Measurements from ENCODE around the gene NKAIN4.
"Not testable (repeated sequence)": the region's sequence is repeated elsewhere in the genome, so short reads cannot be mapped to it uniquely, and the experiment has no call there.

The NKAIN4 gene

GRCh38 chr20:63238031-63238430 lies 16.2 kb downstream of the NKAIN4 start:
- DNase-seq (ENCODE audit: low read depth, low spot score) = no peak

GRCh38 chr20:63236116-63236837 lies 18.0 kb downstream of the NKAIN4 start:
- no peak for DNase-seq (ENCODE audit: low read depth, low spot score)

- DNase-seq (ENCODE audit: low read depth, low spot score) = no peak
Observed at GRCh38 chr20:63235399-63235983, 18.8 kb downstream of the NKAIN4 start, which contains the start of gene BIRC7. BIRC7 (plus strand) TSS chr20:63235905; CDS start chr20:63236097, 192 bp downstream.

GRCh38 chr20:63234693-63235398 lies 19.4 kb downstream of the NKAIN4 start:
- no peak for DNase-seq (ENCODE audit: low read depth, low spot score)

- no peak for DNase-seq (ENCODE audit: low read depth, low spot score)
Observed at GRCh38 chr20:63233924-63234323, 20.3 kb downstream of the NKAIN4 start.

- DNase-seq (ENCODE audit: low read depth, low spot score) = no peak
Observed at GRCh38 chr20:63233061-63233344, 21.3 kb downstream of the NKAIN4 start.

- peak; percentile 74 for DNase-seq (ENCODE audit: low read depth, low spot score)
Observed at GRCh38 chr20:63232235-63233060, 21.8 kb downstream of the NKAIN4 start.

- no peak for DNase-seq (ENCODE audit: low read depth, low spot score)
Observed at GRCh38 chr20:63230800-63231268, 23.4 kb downstream of the NKAIN4 start.

- DNase-seq (ENCODE audit: low read depth, low spot score) = no peak
Observed at GRCh38 chr20:63228806-63229205, 25.5 kb downstream of the NKAIN4 start.

- DNase-seq (ENCODE audit: low read depth, low spot score) = no peak
Observed at GRCh38 chr20:63227260-63227659, 27.0 kb downstream of the NKAIN4 start.

- DNase-seq (ENCODE audit: low read depth, low spot score) = no peak
Observed at GRCh38 chr20:63226042-63226943, 28.0 kb downstream of the NKAIN4 start.

- DNase-seq (ENCODE audit: low read depth, low spot score) = no peak
Observed at GRCh38 chr20:63225082-63225454, 29.2 kb downstream of the NKAIN4 start.

GRCh38 chr20:63224412-63225081 lies 29.7 kb downstream of the NKAIN4 start:
- peak; percentile 67 for DNase-seq (ENCODE audit: low read depth, low spot score)

- no peak for DNase-seq (ENCODE audit: low read depth, low spot score)
Observed at GRCh38 chr20:63223826-63224207, 30.4 kb downstream of the NKAIN4 start.

GRCh38 chr20:63223121-63223825 lies 31.0 kb downstream of the NKAIN4 start:
- no peak for DNase-seq (ENCODE audit: low read depth, low spot score)

- no peak for DNase-seq (ENCODE audit: low read depth, low spot score)
Observed at GRCh38 chr20:63222541-63222940, 31.7 kb downstream of the NKAIN4 start.

GRCh38 chr20:63221400-63222053 lies 32.7 kb downstream of the NKAIN4 start:
- DNase-seq (ENCODE audit: low read depth, low spot score) = not testable (repeated sequence)

- no peak for DNase-seq (ENCODE audit: low read depth, low spot score)
Observed at GRCh38 chr20:63220696-63221399, 33.4 kb downstream of the NKAIN4 start.
